GM19452 (cell line): ENCODE measurements around the gene PARVA.
"Not testable (repeated sequence)": the region's sequence is repeated elsewhere in the genome, so short reads cannot be mapped to it uniquely, and the experiment has no call there.

ENCODE experiments used
- ATAC-seq: cut with Tn5 transposase; IDR thresholded peaks from one replicate; pipeline ENCODE4 v1.9.1; 2021; ENCODE audit not compliant: unreplicated experiment

Gene PARVA

DNA sequence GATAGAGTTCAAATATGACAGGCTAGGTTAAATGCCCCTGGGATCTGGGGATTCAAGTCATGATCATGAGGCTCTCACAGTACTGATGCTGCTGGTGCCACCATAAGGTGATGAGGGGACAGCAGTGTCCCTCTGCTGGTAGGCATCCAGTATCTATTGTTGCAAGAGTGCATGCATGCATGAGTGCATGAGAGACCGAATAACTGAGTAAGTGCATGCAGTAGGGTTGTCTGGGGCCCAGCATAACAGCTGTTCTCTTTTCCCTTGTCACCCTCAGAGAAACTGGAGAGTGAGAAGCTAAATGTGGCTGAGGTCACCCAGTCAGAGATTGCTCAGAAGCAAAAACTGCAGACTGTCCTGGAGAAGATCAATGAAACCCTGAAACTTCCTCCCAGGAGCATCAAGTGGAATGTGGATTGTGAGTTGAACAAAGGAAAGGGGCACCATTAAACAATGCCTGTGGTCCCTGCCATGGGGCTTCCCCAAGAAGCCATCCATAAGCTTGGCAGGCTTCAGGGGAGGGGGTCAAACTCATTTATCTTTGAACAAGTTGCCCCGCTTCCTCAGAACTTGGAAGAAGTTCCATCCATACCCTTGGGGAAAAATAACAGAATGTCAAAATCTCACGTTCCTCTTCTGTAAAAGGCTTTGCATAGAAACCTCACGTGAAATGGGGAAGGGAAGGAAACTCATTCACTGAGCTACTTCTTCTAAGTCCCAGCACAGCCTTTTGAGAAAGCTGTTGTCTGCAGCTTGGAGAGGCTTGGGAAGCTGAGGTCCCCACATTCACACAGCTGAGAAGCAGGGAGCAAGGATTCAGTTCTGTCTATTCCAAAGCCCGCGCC, 119.0 kb downstream of the PARVA start:
- no peak for ATAC-seq

DNA sequence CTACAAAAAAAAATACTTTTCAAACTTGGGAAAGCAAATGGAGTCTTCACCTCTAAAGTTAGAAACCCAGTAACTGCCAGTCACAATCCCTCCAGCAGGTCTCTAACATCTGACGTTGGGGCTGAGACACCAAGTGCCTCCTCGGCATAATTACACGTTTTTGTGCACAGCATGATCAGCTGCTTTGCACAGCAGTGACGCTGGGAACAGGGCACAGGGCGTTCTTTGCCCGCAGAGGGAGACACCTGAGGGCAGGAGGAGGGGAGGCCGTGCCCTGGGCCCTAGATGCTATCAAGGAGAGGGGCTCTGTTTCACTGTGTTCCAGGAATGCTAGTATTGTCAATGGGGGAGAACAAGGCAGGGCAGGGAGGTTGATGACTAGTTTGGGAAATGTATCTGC, 120.1 kb downstream of the PARVA start:
- no peak for ATAC-seq

DNA sequence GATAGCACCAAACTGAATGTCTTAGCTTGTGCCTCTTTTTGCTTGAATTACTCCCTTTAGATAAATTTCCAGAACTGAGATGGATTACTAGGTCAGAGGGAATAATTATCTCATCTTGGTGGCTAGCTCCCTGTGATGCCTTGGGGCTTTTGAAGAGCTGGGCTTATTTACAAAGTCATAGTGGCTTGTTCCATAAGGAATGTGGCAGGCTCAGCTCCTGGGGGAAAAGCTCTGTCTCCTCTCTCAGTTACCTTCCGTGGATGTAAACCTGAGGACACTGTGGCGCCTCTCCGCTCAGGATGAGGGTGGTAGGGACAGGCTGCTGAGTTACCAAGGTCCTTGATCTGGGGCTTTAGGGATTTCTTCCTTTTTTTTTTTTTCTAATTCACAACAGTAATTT, 121.7 kb downstream of the PARVA start:
- ATAC-seq, result no peak

DNA sequence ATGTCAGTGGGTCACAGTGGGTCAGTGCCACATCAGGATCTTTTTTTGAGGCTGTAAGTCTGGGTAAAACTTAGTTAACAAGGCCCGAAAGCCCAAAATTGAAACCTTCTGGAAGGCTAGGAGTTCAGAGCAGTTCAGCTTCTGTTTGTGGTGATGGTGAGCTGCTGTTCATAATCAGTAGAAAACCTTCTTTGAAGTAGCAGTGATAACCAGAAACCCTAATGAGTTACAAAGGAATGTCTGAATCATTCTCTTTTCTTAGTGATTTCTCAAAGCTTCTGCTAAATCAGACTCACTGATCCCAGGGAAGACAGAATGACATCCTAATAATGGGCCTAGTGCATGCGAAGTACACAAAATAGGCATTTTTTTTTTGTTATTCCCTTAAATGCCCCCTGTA, 124.7 kb downstream of the PARVA start:
- no peak for ATAC-seq

DNA sequence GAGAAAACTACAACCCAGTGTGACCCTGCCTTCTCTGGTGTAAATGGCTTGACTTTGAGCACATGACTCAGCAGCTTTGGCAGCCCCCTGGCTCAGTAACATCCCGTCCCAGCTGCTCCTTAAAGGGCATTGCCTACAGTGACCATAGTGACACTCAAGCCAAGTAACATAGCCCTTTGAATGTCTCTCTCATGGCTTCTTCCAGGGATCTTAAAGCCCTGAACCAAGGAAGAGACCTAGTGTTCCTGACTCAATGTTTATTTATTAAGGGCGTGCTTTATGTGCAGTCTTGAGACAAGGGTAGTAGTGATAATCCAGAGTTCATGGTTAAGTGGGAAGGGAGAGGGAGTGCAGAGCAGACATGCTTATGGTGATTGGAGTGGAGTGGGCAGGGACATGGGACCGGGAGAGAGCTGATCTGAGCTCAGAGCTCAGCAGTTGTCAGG, 125.7 kb downstream of the PARVA start:
- no peak for ATAC-seq

DNA sequence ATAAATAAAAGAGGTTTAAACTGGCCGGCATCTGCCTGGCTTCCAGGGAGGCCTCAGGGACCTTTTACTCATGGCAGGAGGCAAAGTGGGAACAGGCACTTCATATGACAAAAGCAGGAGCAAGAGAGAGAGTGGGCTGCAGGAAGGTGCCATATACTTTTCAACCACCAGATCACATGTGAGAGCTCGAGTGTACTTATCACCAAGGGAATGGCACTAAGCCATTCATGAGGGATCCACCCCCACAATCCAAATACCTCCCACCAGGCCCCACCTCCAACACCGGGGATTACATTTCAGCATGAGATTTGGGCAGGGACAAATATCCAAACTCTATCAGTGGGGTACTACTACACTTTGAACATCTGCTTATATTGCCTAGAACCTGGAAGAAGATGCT, 126.5 kb downstream of the PARVA start:
- no peak for ATAC-seq

DNA sequence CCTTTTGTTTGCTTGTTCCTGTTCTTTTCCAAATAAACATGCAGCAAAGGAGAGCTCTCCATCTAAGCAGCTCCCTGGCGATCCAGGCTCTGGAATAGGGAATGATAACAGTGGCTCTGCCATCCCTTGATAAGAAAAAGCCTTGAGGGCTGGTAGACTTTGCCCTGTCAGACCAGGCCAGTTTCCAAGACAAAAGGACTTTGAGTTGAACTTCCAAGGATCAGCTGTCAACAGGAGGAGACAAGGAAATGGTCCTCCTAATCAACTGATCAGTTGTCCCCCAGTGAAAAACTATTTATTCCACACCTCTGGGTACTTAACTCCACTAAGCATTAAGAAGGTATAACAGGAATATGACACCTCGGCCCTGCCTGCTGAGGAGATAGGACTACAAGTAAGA, 127.8 kb downstream of the PARVA start:
- no peak for ATAC-seq

DNA sequence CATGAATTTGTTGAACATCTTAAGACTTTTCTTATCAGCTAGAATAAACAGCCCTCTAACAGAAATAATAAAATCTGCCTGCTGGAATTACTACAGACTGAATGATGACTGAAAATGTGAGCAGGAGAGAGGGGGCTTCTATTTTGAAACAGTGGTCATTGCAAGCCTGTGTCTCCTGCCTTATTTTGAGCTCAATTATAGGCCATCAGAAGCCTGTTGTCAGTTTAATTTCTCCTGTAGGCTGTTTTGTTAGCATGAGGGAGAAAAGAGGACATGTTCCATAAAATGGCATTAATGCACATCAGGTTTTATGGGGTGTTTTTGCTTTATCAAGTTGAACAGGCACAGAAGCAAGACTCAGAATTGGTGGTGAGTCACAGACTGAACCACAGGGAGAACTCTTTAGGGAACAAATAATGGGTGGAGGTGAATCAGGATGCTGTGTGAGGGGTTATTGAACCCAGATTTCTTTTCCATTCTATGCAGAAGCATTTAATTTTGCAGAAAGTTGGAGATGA, 129.1 kb downstream of the PARVA start:
- ATAC-seq, result no peak

DNA sequence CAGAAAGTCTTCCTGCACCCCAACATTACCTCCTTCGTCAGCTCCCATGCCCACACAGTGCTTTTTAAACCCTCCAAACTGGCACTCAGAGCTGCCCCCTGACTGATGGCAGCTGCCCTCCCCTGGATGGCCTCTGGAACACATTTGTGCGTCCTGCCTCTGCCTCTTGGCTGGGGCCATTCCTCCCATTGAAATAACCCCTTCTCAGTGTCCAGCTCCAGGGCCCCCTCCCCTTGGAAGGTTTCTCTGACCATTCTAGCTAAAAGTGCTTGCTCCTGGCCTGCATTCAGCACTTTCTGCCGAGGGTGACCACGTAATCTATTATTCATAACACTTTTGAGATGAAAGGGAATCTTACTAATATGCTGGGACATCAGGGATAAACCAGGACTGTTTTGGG, 130.0 kb downstream of the PARVA start:
- ATAC-seq, result no peak

DNA sequence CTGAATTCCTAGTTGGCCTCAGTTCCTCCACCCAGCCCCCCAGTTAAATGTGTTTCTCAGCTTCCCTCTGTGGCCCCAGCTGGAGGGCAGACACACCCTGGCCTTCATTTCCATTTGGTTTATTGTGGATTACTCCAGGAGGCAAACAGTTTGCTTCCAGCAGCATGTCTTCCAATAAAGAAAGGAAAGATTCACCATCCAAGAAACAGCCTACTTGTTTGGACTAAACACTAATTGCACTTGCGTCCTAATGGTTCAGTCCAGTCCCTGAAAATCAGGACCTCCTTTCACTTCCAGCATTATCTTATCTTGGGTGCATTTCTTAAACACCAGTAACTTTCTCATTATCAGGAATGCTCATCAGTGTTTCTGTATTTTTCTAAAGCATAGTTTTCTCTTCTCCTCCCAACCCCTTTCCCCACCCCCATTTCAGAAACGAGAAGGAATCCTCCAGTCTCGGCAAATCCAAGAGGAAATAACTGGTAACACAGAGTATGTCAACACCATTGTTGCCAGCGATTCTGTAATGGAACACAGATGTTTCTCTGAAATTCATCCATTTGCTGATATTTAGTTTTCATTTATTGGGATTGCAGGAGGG, 130.9 kb downstream of the PARVA start:
- no peak for ATAC-seq

DNA sequence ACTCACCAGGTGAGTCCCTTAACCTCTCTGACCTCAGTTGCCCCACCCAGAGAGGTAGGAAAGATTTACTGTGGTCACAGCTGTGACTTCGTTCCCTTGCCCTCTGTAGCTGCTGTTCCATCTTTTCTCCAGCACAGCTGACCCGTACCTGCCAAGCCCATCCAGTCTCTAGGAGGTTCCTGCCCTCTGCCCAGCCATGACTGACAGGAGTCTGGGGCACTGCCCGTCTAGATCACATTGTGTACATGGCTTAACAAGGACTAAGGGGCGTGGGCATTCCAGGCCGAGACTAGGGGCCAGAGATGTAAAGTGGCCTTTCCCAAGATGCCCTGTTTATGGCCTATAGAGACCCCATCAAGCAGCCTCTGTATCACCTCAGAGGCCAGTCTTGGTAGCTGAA, 132.0 kb downstream of the PARVA start:
- no peak for ATAC-seq

DNA sequence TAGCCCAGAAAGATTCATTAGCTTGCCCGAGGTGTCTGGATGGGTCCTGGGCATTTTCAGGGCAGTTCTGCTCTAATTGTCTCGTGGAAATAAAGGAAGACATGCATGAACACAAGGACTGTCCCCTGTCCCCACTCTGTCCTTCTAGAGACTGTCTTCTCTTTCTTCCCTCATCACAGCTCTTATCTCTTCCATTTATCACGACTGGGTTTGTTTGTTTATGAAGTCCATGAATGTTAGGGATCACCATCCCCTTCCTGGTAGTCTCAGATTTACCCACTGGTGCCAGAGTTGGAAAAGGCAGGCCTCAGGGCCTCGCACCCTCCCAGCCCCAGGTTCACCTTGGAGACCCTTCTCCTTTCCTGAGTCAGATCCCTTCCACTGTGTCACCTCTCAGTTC, 134.8 kb downstream of the PARVA start:
- no peak for ATAC-seq

DNA sequence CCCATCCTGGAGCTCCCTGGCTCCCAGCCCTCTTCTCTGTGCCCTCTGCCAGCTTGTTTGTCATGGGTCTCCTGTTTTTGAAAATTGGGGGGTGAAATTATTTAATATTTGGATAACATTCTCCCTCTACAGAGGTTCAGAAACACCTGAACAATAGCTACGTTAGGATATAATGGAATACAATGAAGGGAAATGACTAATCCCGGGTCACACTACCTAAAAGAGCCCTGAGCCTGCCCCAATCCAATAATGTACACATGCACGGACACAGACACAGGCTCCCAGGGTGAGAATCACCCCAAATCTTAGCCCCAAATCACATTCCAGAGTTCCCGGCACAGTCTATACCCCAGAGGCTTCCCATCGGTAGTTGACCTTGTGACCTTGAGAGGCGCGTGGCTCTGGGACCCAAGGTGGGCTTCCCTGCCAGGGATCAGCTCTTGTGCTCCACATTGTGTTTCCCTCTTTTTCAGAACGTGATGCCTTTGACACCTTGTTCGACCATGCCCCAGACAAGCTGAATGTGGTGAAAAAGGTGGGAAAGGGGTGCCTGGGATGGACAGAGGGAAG, 135.5 kb downstream of the PARVA start:
- no peak for ATAC-seq

DNA sequence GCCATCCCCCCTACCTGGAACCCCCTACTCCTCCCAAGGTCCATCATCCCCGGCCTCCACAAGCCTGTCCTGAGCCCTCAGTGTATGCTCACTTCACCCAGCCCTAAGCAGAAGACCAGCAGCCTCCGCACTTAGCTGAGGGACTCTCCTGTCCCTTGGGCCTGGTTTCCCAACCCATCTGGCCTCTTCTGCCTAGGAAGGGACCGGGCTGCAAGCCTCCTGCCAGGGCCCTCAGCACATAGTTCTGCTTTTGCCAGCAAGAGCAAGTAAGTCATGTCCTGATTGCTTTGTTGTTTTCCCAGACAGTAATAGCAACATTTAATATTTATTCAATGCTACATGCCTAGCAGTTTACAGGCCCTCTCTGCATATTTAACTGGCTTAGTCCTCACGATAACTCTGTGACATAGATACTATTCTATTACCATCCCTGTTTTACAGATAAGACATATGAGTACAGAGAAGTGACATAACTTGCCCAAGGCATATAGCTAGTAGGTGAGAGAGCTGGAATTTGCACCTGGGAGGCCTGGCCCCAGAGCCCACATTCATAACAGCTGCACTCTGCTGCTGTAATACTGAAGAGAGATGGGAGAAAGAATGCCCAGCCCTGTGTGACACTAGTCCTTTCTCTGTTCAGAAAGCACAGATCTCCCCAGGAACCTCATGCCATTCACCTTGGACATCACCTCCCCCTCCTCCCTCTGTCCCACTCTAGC, 139.2 kb downstream of the PARVA start:
- ATAC-seq, result no peak

DNA sequence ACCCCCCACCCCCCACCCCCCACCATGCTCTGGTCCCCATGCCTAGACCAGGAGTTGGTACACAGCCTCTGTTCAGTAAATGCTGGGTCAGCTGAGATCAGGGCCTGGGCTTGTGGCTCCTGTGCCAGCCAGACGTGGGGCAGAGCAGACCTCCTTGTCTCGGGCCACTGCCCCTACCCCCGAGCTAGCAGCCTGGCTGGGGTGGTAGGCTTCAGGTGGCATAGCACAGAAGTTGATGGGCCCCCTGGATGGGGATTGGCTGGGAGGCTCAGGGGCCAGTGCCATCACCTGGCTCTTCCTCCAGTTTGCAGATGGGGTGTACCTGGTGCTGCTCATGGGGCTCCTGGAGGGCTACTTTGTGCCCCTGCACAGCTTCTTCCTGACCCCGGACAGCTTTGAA, 139.9 kb downstream of the PARVA start:
- ATAC-seq, result no peak

DNA sequence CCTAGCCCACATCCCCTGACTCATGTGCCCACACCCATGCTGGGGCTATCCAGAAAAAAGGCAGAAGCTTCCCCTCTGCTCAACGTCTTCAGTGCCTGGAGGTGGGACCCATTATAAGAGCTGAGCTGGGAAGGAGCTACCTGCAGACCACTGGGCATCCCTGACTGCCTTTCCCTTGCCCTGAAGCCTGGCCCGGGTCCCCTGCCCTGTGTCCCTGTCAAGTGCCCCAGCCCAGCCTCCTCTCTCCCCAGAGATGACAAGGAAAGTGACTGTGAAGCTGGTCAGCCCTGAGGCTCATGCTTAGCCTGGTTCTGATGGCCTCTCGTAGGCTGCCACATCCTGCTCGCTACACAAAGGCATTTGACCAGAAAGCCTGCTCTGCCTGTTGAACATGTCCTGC, 140.4 kb downstream of the PARVA start:
- ATAC-seq, result no peak

DNA sequence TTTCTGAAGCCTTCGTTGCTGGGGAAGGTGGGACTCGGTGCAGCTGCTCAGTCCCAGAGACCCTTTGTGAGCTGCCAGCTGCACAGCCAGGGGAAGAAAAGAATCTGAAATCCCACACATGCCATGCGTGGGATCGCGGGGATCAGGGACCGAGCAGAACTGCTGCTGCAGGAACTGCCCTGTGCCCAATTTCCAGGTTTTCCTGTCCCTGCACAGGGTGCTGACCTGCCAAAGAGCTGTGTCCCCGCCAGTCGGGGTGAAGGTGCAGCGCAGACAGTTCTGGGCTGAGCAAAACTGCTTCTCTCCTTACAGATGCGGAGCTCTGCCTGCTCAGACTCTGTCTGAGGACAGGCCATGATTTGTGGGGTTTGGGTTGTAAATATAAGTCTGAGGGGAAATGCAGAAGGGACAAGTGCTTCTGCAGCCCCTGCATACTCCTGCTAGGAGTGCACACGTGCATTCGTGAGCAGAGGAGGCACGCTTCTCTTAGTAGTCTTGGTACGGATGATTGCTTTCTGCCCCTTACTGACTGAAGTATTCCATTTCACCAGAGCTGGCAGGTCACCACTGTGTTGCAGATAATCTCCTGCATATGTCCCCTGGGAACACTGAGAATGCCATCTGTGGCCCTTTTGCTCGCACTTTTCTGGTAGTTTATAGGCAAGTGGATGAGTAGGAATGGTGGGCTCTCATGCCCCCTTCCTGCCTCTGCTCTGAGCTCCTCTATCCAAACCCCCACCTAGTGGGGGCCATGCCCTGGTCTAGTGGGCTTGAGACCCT, 141.4 kb downstream of the PARVA start:
- no peak for ATAC-seq

DNA sequence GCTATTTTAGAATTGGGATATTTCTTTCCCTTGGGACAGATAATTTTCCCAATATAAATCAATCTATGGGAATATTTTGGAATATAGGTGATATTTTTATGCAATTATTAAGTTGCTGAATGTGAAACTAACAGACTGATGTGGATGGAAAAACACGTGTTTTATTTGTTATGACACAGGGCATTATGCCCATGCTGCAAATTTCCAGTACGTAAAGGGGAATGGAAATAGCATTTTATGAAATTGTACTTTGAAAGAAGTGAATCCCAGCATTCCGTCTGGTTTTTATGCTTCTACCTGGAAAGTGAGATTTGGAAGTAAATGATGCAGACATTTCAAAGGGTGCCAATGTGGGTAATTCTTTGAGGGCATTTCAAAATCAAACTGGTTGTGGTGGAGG, 142.7 kb downstream of the PARVA start:
- ATAC-seq, result no peak

DNA sequence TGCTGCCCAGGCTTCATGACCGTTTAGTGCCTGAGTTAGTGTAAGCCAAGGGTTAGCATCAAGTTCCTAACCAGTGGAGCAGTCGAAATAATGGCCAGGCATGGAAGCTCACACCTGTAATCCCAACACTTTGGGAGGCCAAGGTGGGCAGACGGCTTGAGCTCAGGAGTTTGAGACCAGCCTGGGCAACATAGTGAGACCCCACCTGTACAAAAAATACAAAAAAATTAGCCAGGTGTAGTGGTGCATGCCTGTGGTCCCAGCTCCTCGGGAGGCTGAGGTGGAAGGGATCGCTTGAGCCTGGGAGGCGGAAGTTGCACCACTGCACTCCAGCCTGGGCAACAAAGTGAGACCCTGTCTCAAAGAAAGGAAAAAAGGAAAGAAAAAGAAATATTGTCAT, 143.2 kb downstream of the PARVA start:
- not testable (repeated sequence) for ATAC-seq

DNA sequence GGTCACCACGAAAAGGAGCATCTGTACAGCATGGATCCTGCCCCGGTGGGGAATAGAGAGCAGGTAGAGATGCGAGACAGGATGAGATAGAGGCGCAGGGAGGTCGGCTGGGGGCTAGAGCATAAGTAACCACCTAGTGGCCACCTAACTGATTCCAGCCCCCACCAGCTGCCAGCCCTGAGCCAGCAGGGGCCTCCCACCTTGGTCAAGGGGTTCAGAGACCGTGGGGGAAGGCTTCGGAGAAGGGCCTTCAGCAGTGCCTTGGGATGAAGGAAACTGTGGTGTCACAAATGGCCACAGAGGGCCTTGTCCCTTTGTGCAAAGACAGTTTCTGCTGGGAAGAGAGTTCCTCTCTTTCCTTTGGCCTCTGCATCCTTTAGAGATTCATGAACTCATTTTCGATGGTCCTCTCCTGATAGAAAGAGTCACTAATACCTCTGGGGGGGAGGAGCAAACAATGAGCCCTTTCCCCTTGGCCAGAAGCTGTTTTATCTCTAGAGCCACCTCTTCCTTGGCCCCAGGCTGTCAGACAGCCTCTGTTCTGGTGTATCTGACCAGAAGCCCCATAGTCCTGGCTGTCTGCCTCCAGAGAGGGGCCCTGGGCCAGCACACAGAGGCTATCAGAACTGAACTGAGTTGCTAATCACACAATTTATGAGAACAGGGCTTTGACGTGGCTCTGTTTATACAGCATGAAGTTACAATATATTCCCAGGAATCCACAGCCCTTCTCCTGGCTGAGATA, 146.0 kb downstream of the PARVA start:
- ATAC-seq, result no peak
